Caki2 (cell line): ENCODE measurements around the gene RNF10. TPM values are rescaled to one million over a fixed set of nuclear protein-coding genes. Genes with fewer than 3 reads are reported as not detected.

Experiments used
- total RNA-seq: library from RNA; depleted of rRNA; stranded (reverse); fragments of >200 nt; shearing (Covaris generic); gene quantifications from 2 replicates; pipeline ENCODE4 v1.2.3, GENCODE V29; 2014; ENCODE audit warnings: low replicate concordance; rRNA removed

The RNF10 gene
- total RNA-seq, 1 experiment from 2014 or later, result 59.8 TPM

Other genes with a start within 250 kb of the RNF10 start
- gene RNU4-2, start 242.5 kb upstream of the RNF10 start, total RNA-seq, result not detected in 2 replicates
- not detected in 2 replicates for gene RNU4-1, start 241.1 kb upstream of the RNF10 start, total RNA-seq
- 0.61 TPM in 1 of 2 replicates, not detected in the other for gene SIRT4, start 232.0 kb upstream of the RNF10 start, total RNA-seq
- gene PLA2G1B, start 206.6 kb upstream of the RNF10 start, total RNA-seq, result not detected in 2 replicates
- 0.29 TPM in 1 of 2 replicates, not detected in the other for gene MSI1, start 165.2 kb upstream of the RNF10 start, total RNA-seq
- gene COX6A1, start 96.2 kb upstream of the RNF10 start, total RNA-seq, result 793 and 854 TPM in 2 replicates
- 75.7 and 92.8 TPM in 2 replicates for gene TRIAP1, start 88.0 kb upstream of the RNF10 start, total RNA-seq
- 24.9 and 36.8 TPM in 2 replicates for gene GATC, start 87.9 kb upstream of the RNF10 start, total RNA-seq
- 336 and 419 TPM in 2 replicates for gene SRSF9, start 64.6 kb upstream of the RNF10 start, total RNA-seq
- gene DYNLL1, start 38.2 kb upstream of the RNF10 start, total RNA-seq, result 551 and 600 TPM in 2 replicates
- 19.3 and 35.9 TPM in 2 replicates for gene COQ5, start 5.2 kb upstream of the RNF10 start, total RNA-seq
- gene POP5, start 47.0 kb downstream of the RNF10 start, total RNA-seq, result 68.5 and 78.9 TPM in 2 replicates
- not detected in 2 replicates for gene CABP1, start 106.3 kb downstream of the RNF10 start, total RNA-seq
- gene MLEC, start 152.8 kb downstream of the RNF10 start, total RNA-seq, result 73.7 and 80.6 TPM in 2 replicates
- gene UNC119B, start 176.1 kb downstream of the RNF10 start, total RNA-seq, result 41.8 and 46.2 TPM in 2 replicates
- gene ACADS, start 191.5 kb downstream of the RNF10 start, total RNA-seq, result 44.1 and 55.0 TPM in 2 replicates